OCI-LY7 (cell line): ENCODE measurements around the gene TIMMDC1. TPM values are rescaled to one million over a fixed set of nuclear protein-coding genes. Genes with fewer than 3 reads are reported as not detected.

Source experiments
- BruUV-seq: library from RNA; stranded (reverse); fragments of 400-500 nt; replicated peaks from 2 replicates; lab custom pipeline; 2021; lab: Mats Ljungman, UMichigan
- CTCF ChIA-PET: fragments of 300-600 bp; sonication (Branson Sonifier 250); formaldehyde crosslinking; loops from one replicate; lab custom pipeline; 2022; ENCODE audit warnings: antibody characterized with exemption; ENCODE audit not compliant: unreplicated experiment; lab: Charles Lee
- POLR2A ChIA-PET: fragments of 300-600 bp; sonication (Branson Sonifier 250); formaldehyde crosslinking; loops from one replicate; lab custom pipeline; 2022; ENCODE audit warnings: antibody characterized with exemption; lab: Charles Lee
- DNase-seq: peaks from one replicate; pipeline ENCODE4 v3.0.0-alpha.2; 2015; ENCODE audit warnings: low spot score
- H2AFZ ChIP-seq: fragments of 200-600 bp; sonication (generic), shearing (Covaris generic); 2 replicates; pipeline ENCODE4 v1.6.1; 2014; ENCODE audit warnings: mild to moderate bottlenecking, antibody characterized with exemption, low read length, moderate library complexity
- H3K27ac ChIP-seq: fragments of 200-600 bp; sonication (generic); 2 replicates; pipeline ENCODE4 v1.5.1; 2014; ENCODE audit warnings: mixed run types, low read depth, mild to moderate bottlenecking, moderate library complexity, low read length, inconsistent platforms; ENCODE audit not compliant: poor library complexity, severe bottlenecking
- H3K36me3 ChIP-seq: fragments of 200-600 bp; sonication (generic); 2 replicates; pipeline ENCODE4 v1.6.1; 2014; ENCODE audit warnings: mild to moderate bottlenecking, antibody characterized with exemption, low read length, moderate library complexity, mixed read lengths; ENCODE audit not compliant: insufficient read depth
- H3K4me1 ChIP-seq: fragments of 200-600 bp; sonication (generic); 2 replicates; pipeline ENCODE4 v1.5.1; 2014; ENCODE audit warnings: mild to moderate bottlenecking, low read length; ENCODE audit not compliant: insufficient read depth, poor library complexity, severe bottlenecking
- H3K4me2 ChIP-seq: fragments of 200-600 bp; sonication (generic); 2 replicates; pipeline ENCODE4 v1.6.1; 2014; ENCODE audit warnings: mild to moderate bottlenecking, low read length
- H3K4me3 ChIP-seq: fragments of 200-600 bp; sonication (generic); 2 replicates; pipeline ENCODE4 v1.5.1; 2014; ENCODE audit warnings: mild to moderate bottlenecking, low read depth, low read length; ENCODE audit not compliant: poor library complexity, severe bottlenecking
- H3K79me2 ChIP-seq: fragments of 200-600 bp; sonication (generic); 2 replicates; pipeline ENCODE4 v1.6.1; 2016; ENCODE audit warnings: low read depth, mild to moderate bottlenecking, low read length, moderate library complexity, mixed read lengths; ENCODE audit not compliant: insufficient read depth
- H3K9me2 ChIP-seq: fragments of 200-600 bp; sonication (generic); 2 replicates; pipeline ENCODE4 v1.6.1; 2016; ENCODE audit warnings: mild to moderate bottlenecking, low read length, mixed read lengths; ENCODE audit not compliant: insufficient read depth
- H3K9me3 ChIP-seq: fragments of 200-600 bp; sonication (generic); 2 replicates; pipeline ENCODE4 v1.6.1; 2014; ENCODE audit warnings: mild to moderate bottlenecking, mixed run types, low read length, mixed read lengths
- H4K20me1 ChIP-seq: fragments of 200-600 bp; sonication (generic); 2 replicates; pipeline ENCODE4 v1.6.1; 2014; ENCODE audit warnings: mild to moderate bottlenecking, antibody characterized with exemption, low read length, moderate library complexity, mixed read lengths; ENCODE audit not compliant: insufficient read depth
- EZH2phosphoT487 ChIP-seq: fragments of 200-600 bp; sonication (generic); IDR thresholded peaks from 2 replicates; pipeline ENCODE4 v1.6.1; 2018; ENCODE audit warnings: low read depth, borderline replicate concordance, mild to moderate bottlenecking, mixed run types, antibody characterized with exemption, low read length, moderate library complexity, mixed read lengths
- intact Hi-C: fragments of 100-400 bp; cut with micrococcal nuclease; formaldehyde crosslinking; loops from one replicate; pipeline ENCODE4 v1.10.0; 2022; ENCODE audit not compliant: unreplicated experiment
- total RNA-seq, 2 experiments: library from RNA; depleted of rRNA in 1 of 2; stranded (reverse); fragments of >200 nt in 1 of 2; shearing (Covaris generic) in 1 of 2; gene quantifications; 2 replicates each; pipeline ENCODE4 v1.2.3, GENCODE V29; 2014 to 2022
- TF ChIP-seq, protein P1 (sequence below): fragments of 200-600 bp; sonication (generic); conservative IDR thresholded peaks from 2 replicates; pipeline ENCODE4 v1.5.1; 2014; ENCODE audit warnings: mild to moderate bottlenecking, antibody characterized with exemption, low read length, moderate library complexity, mixed read lengths

Gene TIMMDC1
- total RNA-seq, 2 experiments from 2014 or later: 61.0 to 92.9 TPM

GRCh38 chr3:119497820-119498185 is 544 bp upstream of the TIMMDC1 start:
- Histone ChIP-seq H3K4me2 (peak overlapping the region; percentile 81), H4K20me1 (peaks cover 8% of the 10 kb centered on the region; the same call in 1 of the 2 replicates), H2AFZ (peak overlapping the region; percentile 55; the same call in 1 of the 2 replicates), H3K79me2 (peaks cover 45% of the 10 kb centered on the region), H3K9me3 (no peaks in the 10 kb centered on the region), H3K4me3 (peak overlapping the region; percentile 75), H3K9me2 (no peaks in the 10 kb centered on the region), H3K27ac (peak overlapping the region; percentile 66), H3K4me1 (peaks cover 29% of the 10 kb centered on the region), H3K36me3 (peaks cover 18% of the 10 kb centered on the region)
- intact Hi-C loops: loop anchor here (1.0 to 10.0 kb wide), 4 partner anchors 29 to 597 kb away; partner anchors contain the start of genes CD80, COX17, GSK3B and POGLUT1
- TF ChIP-seq, protein P1, sequence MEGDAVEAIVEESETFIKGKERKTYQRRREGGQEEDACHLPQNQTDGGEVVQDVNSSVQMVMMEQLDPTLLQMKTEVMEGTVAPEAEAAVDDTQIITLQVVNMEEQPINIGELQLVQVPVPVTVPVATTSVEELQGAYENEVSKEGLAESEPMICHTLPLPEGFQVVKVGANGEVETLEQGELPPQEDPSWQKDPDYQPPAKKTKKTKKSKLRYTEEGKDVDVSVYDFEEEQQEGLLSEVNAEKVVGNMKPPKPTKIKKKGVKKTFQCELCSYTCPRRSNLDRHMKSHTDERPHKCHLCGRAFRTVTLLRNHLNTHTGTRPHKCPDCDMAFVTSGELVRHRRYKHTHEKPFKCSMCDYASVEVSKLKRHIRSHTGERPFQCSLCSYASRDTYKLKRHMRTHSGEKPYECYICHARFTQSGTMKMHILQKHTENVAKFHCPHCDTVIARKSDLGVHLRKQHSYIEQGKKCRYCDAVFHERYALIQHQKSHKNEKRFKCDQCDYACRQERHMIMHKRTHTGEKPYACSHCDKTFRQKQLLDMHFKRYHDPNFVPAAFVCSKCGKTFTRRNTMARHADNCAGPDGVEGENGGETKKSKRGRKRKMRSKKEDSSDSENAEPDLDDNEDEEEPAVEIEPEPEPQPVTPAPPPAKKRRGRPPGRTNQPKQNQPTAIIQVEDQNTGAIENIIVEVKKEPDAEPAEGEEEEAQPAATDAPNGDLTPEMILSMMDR: no peak
- TF ChIP-seq EZH2phosphoT487: no peak
- no peak for DNase-seq
- TSS peak; percentile 97 for BruUV-seq
- POLR2A ChIA-PET: interaction anchor here (0.6 to 7.8 kb wide), 13 partner anchors 9 to 206 kb away, joined by 3 to 67 read pairs (median 6); partner anchors contain the start of genes POGLUT1 and TMEM39A
- CTCF ChIA-PET: no interaction called here

- CTCF ChIA-PET: no interaction called here
- DNase-seq: no peak
- POLR2A ChIA-PET: interaction anchor here (0.6 to 7.8 kb wide), 11 partner anchors 15 to 595 kb away, joined by 3 to 67 read pairs (median 4); partner anchors contain the start of genes POGLUT1 and TMEM39A
- Histone ChIP-seq H3K4me1 (peaks cover 29% of the 10 kb centered on the region), H3K9me3 (no peaks in the 10 kb centered on the region), H3K4me3 (peak overlapping the region; percentile 75), H3K79me2 (peaks cover 45% of the 10 kb centered on the region), H2AFZ (peak overlapping the region; percentile 16; the same call in 1 of the 2 replicates), H4K20me1 (peaks cover 8% of the 10 kb centered on the region; the same call in 1 of the 2 replicates), H3K27ac (peak overlapping the region; percentile 24), H3K4me2 (peak overlapping the region; percentile 95), H3K36me3 (peaks cover 33% of the 10 kb centered on the region), H3K9me2 (no peaks in the 10 kb centered on the region)
- intact Hi-C loops: no loop called here
- TF ChIP-seq, protein P1: no peak
- TF ChIP-seq EZH2phosphoT487: no peak
- BruUV-seq: no TSS peak
Observed at GRCh38 chr3:119500265-119500664, 1.9 kb downstream of the TIMMDC1 start.

DNA sequence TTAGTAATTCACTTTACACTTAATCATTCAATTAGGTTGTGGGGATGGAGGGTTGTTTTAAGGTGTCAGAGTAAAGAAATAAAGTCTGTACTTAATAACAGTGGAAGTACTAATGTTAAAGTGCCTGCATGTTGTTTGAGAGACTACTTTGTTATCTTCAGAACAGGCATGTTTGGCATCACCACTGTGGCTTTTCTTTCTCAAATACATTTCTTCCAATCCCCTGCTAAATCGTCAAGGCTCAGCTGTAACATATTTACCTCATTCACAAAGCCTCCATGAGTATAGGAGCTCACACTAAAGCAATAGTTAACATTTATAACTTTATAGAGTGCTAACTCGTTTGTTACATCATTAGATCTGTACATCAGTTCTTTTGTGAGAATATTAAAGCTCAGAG is 2.6 kb downstream of the TIMMDC1 start:
- H3K9me2 ChIP-seq: no peaks in the 10 kb centered on the region
- H3K9me3 ChIP-seq: no peaks in the 10 kb centered on the region
- no TSS peak for BruUV-seq
- H3K4me3 ChIP-seq: peak overlapping the region; percentile 75
- peaks cover 45% of the 10 kb centered on the region for H3K79me2 ChIP-seq
- peak overlapping the region; percentile 24 for H3K27ac ChIP-seq
- no peak for TF ChIP-seq EZH2phosphoT487
- TF ChIP-seq, protein P1: no peak
- H2AFZ ChIP-seq: peak overlapping the region; percentile 16; the same call in 1 of the 2 replicates
- POLR2A ChIA-PET: interaction anchor here (0.6 to 7.8 kb wide), 9 partner anchors 12 to 207 kb away, joined by 3 to 67 read pairs (median 4); partner anchors contain the start of genes ARHGAP31, POGLUT1 and TMEM39A
- H3K4me1 ChIP-seq: peaks cover 29% of the 10 kb centered on the region
- peaks cover 8% of the 10 kb centered on the region; the same call in 1 of the 2 replicates for H4K20me1 ChIP-seq
- CTCF ChIA-PET: no interaction called here
- peaks cover 39% of the 10 kb centered on the region for H3K36me3 ChIP-seq
- DNase-seq: no peak
- intact Hi-C loops: no loop called here
- peak overlapping the region; percentile 95 for H3K4me2 ChIP-seq
